GM21360 (cell line): ENCODE data around the gene SH3RF1.

ENCODE experiments used
- ATAC-seq: cut with Tn5 transposase; IDR thresholded peaks from one replicate; pipeline ENCODE4 v1.9.1; 2021; ENCODE audit warnings: mild to moderate bottlenecking, moderate library complexity; ENCODE audit not compliant: unreplicated experiment

SH3RF1 gene

DNA sequence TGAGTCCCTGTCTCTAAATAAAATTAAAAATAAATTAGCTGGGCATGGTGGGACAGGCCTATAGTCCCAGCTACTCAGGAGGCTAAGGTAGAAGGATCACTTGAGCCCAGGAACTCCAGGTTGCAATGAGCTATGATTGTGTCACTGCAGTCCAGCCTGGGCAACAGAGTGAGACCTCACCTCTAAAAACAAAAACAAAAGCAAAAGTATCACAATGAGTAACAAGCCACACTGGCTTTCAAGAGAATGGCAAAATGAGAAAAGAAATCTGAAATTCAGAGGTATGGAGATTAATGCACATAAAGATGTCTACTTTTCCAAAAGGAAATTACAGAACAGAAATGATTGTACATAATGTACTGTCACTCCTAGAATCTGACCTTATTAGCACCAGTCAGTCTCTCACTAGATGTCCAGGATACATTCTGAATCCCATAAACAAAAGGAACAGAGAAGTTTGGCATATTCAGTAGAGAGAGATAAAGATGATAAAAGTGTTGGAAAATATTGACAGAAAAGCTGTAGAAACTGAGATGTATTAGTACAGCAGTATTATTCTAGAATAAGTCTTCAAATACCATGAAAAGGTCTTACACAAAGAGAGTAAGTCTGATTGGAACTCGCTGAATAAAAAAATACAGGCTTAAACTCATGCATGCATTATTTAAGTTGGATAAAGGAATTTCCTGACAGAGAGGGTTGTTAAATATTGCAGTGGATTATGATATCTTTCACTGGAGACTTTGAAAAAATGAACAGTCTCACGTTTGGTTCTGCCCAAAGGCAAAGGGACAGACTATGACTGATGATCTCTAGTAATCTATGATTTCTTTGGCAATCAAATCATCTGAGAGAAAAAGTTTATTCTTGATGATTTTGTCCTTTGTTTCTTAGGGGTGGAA is 102.5 kb downstream of the SH3RF1 start:
- peak; percentile 94 for ATAC-seq

DNA sequence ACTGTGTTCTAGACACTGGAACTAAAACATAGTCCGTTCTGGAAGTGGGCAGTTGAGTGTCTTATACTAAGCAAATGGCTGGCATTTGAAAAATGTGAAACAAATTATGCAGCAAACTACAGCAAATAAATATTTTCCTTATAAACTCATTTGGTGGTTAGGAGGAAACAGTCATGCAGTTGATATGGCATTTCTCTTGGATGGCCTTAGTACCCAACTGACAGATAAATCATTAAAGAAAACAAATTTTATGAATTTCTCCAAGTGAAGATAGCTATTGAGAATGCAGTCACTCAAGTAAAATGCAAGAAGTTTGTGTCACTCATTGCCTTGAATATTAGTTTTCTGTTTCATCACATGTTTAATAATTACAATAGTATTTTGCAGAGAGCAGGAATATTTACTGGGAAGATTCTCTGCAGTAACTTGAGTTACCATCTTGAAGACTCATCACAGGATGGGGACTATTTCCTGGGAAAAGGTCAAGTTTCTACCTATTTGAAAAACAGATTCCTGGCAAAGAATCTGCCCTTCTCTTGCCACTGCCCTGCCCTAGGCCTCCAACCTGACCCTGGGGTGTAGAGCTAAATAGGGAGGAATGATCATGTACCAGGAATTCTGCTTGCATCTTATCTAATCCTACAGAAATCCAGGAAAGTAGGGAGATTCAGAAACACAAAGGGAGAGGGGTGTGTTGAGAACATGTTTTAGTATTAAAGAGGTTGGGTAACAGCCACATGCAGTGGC is 105.9 kb downstream of the SH3RF1 start:
- no peak for ATAC-seq

DNA sequence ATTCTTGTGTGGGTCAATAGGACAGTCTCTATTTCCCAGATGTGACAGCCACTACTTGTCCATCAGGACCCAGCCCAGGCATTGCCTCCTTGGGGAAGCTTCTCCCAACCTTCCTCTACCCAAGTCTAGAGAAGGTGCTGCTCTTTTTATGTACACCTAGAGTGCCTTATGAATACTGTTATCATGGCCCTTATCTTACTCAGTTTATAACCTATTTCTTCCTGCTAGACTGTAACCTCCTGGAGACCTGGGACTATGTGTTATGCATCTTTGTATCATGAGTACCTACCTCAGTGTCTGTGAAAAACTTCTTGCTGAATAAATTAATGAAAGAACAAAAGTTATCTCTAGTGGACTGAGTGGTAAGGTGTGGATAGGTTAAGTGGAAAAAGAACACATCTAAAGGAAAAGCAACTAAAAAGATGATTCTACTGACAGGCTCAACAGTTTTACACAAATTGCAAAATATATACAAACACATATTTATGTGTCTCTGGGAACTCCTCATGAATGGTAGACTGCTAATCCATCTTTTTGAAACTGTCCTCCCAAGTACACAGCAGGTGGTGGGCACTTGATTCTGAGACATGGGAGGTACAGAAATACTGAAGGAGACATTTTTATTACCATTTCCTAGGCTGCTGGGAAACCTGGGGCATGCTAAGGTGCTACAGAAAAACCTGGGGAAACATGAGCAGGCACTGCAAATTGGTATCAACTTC is 106.6 kb downstream of the SH3RF1 start:
- no peak for ATAC-seq

DNA sequence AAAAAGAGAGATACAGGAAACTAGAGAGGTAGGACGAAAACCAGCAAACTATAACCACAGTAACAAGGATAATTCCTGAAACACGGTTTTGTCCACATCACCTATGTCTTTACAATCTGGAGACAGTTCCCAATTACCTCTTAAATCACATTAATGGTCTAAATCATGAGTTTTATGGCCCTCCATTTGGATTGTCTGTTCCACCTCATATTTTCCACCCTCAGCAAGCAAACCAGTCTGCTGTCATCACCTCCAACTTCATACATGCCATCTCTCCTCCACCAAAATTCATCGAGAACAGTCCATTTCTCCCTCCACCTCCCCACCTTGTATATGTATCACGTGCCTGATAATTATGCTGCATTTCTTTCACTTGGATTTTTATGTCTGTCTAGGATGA is 107.3 kb downstream of the SH3RF1 start:
- ATAC-seq, result no peak

DNA sequence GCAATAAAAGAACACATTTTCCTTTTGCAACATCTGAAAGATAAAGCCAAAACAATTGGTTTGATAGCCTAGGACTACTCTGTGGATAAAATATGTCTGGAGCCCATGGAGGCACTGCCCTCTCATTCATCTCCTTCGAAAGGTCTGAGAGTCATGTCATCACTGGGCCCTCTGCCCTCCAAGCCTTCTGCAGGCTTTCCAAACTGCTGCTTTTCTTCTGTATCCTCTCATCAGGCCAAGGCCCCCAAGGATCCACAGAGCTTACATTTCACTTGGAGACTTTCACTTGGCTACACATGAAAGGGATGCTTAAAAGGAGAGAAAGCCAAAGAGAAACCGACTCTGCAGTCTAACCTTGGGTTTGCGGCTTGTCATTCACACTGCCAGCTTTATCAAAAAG is 109.9 kb downstream of the SH3RF1 start:
- no peak for ATAC-seq

DNA sequence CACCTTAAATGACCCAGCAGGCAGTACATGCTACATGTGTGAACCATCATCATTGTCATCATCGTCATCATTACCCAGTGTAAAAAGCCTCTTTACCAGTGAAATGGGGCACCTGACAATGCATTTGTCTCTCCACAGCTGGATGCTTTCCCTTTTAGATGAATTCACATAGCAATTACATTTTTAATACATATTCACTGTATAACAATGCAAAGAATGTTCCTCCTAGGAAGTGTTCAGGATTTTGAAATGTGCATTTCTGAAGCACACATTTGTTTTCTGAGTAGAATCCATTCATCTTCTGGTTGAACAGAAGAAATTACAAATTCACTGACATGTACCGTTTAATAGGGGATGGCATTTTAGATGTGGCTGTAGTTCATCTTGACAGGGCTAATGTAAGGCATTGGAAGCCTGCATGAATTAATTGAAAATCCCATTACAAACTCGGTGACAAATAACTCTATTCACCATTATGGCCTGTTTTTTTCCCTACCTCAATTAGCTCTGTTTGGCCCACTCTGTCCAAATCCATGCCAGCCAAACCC is 111.1 kb downstream of the SH3RF1 start:
- no peak for ATAC-seq

DNA sequence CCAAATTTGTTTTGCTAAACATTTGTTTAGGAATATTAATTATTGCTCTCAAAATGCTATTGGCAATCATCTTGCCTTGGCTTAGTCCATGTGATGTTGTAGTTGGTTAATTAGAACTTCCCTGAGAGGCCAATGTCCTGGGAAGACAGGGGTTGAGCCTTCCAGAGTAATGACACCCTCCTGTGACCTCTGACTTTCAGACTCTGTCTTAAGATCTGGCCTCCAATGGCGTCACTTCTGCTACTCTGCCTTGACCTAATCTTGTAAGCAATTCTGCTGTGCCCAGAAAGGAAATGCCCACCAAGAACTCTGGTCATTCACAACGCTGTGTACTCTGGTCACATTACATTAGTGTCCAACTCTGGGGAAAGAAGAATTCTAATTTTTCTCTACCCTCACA is 111.9 kb downstream of the SH3RF1 start:
- ATAC-seq, result no peak

DNA sequence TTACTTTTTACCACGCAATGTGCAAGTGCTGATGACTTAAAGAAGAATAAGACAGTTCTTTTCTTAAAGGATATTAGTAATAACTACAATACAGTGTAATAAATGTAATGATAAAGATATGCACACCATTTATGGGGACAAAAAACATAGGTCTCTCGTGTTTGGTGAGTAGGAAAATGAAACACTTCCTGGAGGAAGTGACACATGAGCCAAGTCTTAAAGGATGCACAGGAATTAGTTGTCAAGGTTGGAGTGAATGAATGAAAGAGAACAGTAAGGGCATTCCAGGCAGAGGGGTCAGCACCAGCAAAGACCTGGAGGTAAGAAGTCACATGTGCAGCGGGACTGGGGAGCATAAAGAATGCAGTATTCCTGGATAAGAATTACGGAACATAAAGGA is 112.7 kb downstream of the SH3RF1 start:
- no peak for ATAC-seq

DNA sequence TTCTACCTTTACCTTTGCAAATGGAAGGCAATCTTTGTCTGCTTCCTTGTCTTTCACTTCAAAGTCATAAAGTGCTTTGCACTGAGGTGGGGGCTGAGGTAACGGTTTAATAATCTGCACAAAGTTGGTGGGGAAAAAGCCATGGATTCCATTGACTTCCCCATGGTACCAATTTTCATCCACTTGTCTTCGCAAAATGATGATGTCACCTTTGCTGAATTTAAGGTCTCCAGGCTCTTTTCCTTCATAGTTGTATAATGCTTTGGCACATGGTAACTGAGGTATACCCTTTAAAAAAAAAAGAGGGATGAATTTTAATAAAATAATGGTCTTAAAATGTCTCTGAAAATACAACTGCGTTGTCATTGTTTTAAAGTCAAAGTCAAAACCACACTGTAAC is 114.4 kb downstream of the SH3RF1 start:
- ATAC-seq, result no peak

DNA sequence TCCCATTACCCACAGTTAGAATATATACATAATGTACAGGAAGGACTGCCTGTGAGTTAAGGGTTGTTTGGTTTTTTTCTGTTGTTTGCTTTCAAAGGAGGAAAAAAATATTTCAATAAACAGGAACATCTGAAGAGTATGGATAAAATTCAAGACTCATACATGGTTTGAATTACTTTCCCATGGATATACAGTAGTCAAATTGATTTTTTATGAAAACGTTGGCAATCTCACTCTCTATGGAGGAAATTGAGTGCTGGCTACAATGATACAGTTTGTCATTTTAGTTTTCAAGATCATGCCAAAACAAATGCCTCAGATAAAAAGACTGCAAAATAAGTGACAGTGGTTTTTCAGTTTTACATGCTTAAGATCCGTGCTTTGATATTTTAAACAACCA is 116.6 kb downstream of the SH3RF1 start:
- no peak for ATAC-seq

DNA sequence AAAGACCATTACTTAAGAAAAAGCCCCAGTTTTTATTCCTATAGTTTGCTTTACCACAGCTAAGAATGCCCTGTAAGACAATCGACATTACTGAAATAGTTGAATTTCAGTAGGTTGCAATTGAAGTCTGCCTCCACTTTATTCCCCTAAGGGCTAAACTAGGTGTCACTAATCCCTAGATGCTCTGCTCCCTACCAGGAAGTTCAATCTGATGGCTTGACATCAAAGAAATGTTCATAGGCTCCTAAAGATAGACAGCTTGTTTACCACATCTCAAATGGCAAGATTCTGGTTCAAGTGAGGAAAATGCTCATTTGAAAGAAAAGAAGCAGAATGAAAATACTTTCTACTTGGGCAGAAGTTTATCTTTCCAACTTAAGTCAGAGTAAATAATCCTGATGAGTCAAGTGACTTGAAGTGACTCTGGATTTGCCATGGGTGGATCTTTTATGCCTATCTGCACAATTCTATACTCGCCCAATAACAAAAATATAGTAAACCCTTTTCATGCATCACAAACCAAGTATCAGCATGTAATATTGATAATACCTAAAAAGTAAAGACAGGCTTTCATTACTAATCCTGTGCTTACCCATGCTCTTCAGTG is 117.2 kb downstream of the SH3RF1 start:
- no peak for ATAC-seq

DNA sequence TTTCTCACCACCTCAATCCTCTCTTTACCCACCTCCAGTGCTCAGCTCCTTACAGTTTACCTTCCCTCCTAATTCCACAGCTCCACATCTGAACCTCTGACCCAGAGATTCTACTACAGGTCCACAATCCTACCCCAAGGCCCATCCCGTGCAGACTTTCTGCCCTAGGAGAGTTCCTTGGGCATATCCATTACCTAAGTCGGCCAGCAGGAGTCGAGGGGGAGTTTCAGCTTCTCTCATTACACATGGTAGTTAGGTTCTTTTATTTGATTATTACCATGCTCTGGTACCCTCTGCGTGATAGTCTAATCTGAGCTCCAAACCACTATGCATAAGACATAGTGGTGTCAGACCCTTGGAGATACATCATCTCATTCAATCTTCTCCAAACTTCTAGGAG is 117.9 kb downstream of the SH3RF1 start:
- no peak for ATAC-seq

DNA sequence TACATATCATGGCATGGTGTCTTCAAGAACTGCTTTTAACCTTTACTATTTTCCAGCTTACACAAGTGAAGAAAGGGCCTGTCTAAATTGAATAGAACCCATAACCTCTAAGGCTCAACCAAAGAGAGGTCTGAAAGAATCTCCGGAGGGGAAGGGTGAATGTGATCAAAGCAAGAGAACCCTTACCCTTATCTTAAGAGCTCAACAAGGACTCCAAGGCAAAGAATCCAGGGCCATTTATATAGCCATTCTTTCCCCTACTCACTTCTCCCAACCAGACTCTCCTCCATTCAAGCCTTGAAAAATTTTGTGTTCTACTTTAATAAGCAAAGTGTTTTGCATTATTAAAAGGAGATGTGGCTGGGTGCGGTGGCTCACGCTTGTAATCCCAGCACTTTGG is 118.7 kb downstream of the SH3RF1 start:
- ATAC-seq, result no peak

DNA sequence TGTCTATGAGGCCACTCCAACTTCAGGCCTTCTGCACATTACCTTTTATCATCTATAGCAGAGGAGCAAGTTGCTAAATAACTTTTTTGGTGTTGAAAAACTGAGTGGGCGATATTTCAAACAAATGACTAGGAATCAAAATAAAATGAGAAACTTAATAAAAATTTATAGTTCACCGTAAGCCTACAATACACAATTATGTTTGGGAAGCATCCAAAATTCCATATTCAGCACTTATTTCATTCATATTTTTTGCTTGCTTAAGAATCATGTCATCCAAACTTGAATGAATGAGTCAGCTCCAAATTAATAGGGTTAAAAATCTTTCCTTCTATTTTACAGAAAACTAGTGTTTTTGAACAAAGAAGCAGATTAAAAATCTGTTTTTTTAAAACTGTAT is 119.1 kb downstream of the SH3RF1 start:
- no peak for ATAC-seq

DNA sequence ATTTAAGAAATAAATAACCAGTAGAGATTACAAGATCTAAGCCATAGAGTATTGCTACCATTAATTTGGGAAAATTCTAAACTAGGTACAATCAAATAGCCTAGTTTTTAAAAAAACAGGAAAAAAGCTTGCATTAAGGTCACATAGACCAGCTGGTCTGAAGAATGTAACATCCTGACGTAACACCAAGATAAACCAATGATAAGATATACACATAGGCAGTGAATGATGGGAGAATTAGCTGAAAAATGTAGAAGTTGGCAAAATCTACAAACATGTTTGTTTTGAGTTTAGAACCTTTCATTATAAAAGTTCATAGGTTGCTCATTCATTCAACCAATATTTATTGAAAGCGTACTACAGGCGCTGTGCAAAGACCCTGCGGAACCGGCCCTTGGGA is 120.0 kb downstream of the SH3RF1 start:
- ATAC-seq, result no peak

DNA sequence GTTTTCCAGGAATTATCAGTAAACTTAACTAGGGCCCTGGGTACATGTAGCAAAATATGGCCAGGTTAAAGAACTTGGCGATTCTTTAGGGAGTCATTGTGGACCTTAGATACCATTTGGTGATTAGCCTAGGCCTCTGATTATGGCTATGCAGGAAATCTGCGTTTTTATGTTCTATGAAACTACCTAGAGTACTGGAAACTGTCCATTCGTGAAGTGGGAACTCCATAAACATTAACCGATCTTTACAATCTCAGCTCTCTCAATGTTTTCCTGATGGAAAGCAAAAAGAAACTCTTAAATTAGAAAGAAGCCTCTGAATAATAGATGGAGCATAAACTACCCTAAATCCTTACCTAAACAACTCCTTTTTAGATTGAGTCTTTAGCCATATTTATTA is 121.9 kb downstream of the SH3RF1 start:
- ATAC-seq, result no peak

DNA sequence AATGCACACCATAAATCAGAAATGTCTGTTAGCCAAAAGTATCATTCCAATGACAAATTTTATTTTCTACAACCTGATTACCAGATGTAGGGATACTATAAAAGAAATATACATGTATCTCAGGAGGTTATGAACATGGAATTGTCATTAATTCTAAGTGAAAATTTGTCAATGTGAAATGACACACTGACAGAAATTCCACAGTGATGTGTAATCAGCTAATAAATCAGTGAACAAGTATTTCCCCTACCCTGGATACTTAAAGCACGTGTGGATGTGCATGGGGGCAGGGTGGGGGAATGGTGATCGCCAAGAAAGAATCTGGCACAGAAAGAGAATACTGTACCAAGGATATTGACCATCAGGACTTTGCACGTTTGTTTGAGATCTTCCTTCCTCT is 123.6 kb downstream of the SH3RF1 start:
- ATAC-seq, result no peak

DNA sequence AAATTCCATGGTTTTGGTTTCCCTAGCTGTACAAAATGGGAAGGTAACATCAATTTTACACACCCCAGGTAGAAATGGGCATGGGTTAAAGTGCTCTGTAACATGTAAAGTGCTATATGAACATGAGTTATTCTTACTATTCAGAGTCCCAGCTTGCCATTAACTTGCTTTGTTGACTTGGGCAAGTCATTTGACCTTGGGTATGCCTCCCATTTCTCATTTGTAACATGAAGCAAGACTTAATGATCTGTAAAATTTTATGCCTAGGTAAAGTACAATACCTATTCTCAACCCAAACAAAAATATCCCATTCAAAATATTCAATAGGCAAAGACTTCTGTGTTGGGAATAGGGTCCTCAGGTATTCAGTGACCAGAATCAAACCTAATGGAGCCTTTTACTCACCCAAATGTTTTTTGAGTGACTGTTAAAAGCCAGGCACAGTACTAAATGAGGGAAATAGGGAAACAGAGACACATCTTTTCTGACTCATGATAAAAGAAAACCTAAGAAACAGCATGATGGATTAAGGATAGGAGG is 126.6 kb downstream of the SH3RF1 start:
- no peak for ATAC-seq

DNA sequence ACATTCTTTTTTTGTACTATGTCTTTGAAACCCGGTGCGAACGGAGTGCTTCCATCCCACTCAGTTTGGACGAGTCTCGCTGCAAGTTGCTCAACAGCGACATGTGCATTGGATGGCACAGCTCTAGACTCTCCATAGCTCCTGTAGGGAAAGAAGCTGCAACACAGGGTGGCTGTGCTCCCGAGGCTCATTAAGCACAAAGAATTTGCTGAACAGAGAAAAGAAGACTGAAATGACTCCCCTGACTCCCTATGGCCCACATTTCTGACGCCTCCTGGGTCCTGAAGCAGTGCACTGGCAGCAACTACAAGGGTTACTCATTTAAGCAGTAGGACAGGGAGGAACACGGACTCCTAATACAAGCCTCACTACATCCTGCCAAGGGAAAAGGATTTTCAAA is 127.4 kb downstream of the SH3RF1 start:
- no peak for ATAC-seq

DNA sequence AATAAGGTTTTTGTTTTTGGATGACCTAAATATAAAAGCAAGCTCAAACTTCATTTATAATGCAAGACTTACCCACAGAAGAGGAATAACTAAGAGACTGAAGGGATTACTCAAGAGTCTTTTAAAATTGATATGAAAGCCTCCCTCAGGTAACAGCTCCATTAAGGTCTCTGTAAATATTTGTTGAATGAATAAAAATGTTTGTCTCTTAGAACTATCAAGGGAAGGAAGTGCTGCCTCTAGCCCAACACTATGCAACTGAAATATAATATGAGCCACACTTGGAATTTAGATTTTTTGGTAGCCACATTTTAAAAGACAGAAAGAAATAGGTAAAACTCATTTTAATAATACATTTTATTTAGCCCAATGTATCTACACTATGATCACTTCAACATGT is 127.8 kb downstream of the SH3RF1 start:
- ATAC-seq, result no peak

DNA sequence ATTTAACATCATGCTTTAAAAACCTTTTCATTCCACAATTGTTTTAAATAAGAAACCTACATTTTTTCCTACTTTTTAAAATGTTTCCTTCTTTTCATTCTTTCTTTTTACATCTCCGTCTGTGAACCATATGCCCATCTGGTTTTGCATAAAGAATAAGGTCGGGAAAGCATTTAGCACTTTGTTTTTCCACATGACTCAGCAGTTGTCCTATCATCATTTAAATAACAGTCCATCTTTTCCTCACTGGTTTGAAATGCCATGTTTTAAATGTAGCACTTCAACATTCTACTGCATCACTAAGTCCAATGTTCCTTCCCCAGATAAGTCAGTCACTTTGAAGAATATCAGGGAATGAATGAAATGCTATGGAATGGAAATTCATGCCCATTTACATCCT is 128.4 kb downstream of the SH3RF1 start:
- no peak for ATAC-seq
